Peyer's patch (tissue), 4 donors: ENCODE measurements around the gene AHRR.

Experiments
- CTCF ChIP-seq, 6 experiments: fragments of 450-650 bp in 4 of 6; fragments of 200-600 bp in 2 of 6; sonication (generic) in 1 of 6; IDR thresholded peaks; one replicate each; pipeline ENCODE4 v1.5.1; 2017 to 2019; ENCODE audit warnings: antibody characterized with exemption in 6 of 6, mild to moderate bottlenecking in 3 of 6, moderate library complexity in 1 of 6
- POLR2A ChIP-seq, 2 donors: fragments of 450-650 bp; IDR thresholded peaks; one replicate each; pipeline ENCODE4 v1.5.1; 2017; ENCODE audit warnings: antibody characterized with exemption in 2 of 2, mild to moderate bottlenecking in 2 of 2, moderate library complexity in 2 of 2

- TF ChIP-seq CTCF (IDR thresholded peaks at IDR 0.05), result no peak
- no peak for TF ChIP-seq POLR2A (IDR thresholded peaks at IDR 0.05)
Observed at GRCh38 chr5:472076-472655, 150.7 kb downstream of the AHRR start.
